GM15510 (cell line): ENCODE results near the gene CDK5RAP1.

Source experiments
- POLR2A ChIP-seq: IDR thresholded peaks from 3 replicates; pipeline ENCODE4 v1.6.1; 2011; ENCODE audit warnings: borderline replicate concordance; ENCODE audit not compliant: insufficient read length; ENCODE audit errors: extremely low read depth

The CDK5RAP1 gene

GRCh38 chr20:33359399-33360261, 41.7 kb downstream of the CDK5RAP1 start:
- no peak for TF ChIP-seq POLR2A

GRCh38 chr20:33353013-33353402, 48.3 kb downstream of the CDK5RAP1 start:
- TF ChIP-seq POLR2A: no peak

- TF ChIP-seq POLR2A: no peak
These were observed 48.9 kb downstream of the CDK5RAP1 start for GRCh38 chr20:33352258-33353012.

DNA sequence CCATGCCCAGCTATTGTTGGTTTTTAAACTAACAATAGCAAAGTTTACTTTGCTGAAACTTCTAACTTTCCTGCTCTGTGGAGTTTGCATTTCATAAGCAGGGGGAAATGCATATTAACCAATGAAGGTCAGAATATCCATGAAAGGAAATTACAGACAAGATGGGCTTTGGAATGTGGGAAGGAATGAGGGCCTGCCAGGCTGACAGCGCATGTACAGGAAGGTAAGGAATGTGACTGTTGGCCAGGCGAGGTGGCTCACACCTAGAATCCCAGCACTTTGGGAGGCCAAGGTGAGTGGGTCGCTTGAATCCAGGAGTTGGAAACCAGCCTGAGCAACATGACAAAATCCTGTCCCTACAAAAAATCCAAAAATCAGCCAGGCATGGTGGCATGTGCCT, 49.6 kb downstream of the CDK5RAP1 start:
- TF ChIP-seq POLR2A: no peak

DNA sequence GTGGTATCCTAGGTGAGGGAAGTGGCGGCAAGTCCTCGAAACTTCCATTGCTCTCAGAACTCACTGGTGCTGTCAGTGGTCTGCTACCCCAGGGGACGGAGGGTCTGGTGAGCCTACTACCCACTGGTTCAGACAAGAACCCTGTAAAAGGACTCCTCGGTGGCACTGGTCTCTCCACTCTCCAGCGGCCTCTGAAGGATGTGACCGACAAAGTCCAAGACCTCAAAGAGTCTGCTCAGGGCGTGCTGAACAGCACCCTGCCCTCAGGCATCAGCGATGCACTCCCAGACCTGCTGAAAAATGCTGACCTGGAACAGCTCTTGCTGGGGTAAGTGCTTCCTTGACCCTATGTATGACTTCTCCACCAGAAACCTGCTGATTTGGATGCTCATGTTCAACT, 51.8 kb downstream of the CDK5RAP1 start:
- TF ChIP-seq POLR2A: no peak

GRCh38 chr20:33348136-33348937, 53.0 kb downstream of the CDK5RAP1 start:
- TF ChIP-seq POLR2A: no peak

DNA sequence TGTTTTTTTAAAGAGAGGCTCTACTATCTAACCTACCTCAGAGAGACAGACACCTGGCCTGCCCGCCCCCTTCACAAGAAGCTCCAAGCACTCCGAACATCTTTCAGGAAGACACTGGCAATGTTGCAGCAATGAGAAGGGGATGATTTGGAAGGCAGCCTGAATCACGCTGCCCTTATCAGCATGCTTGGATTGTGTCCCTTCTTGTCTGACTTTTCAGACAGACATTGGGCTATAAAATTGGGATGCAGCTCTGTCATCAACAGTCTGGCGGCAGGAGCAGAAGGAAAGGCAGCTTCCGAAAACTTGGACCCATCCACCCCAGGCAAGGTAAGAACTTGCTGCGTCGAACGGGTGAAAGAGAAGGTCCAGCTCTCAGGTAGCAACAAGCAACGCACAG, 56.0 kb downstream of the CDK5RAP1 start:
- TF ChIP-seq POLR2A: no peak

DNA sequence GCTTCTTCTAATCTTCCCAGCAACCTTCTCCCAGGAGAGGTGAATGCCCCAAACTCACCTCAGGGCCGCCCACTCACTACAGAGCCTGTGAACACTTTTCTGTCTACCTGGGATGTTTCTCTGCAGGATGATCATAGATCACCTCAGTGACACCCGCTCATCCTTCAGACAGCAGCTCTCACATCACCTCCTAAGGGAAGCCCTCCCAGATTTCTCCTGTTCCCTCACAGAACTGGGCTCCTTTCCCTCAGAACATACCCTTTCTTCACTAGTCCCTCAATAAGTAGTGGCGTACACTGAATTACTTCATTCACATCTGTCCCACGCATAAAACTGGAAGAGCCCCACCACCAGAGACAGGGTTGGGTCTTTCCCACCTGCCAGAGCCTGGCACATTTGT, 57.8 kb downstream of the CDK5RAP1 start:
- no peak for TF ChIP-seq POLR2A

DNA sequence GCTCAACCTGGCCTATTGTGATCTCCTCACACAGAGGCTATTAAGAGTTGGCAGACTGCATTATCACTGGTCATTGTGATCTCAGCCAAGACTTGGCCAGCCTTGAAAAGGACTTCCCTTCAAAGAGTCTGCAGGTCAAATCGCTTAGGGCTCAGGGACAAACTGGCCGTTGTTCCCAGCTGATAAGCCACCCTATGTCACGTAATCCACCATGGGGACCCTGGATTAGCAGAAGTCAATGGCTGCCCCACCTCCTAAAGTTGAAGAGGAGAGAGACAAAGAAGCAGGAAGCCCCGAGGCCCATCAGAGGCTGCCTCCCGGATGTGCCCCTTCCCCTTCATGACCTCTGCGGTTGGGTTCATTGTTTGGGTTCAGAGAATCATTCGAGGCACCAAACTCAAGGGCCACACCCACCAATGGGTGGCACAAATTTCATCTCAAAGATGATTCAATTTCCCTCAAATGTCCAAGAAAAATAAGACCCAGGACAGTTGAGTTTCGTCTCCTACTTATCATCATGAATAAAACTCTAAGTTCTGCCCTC, 61.7 kb downstream of the CDK5RAP1 start:
- TF ChIP-seq POLR2A: no peak

DNA sequence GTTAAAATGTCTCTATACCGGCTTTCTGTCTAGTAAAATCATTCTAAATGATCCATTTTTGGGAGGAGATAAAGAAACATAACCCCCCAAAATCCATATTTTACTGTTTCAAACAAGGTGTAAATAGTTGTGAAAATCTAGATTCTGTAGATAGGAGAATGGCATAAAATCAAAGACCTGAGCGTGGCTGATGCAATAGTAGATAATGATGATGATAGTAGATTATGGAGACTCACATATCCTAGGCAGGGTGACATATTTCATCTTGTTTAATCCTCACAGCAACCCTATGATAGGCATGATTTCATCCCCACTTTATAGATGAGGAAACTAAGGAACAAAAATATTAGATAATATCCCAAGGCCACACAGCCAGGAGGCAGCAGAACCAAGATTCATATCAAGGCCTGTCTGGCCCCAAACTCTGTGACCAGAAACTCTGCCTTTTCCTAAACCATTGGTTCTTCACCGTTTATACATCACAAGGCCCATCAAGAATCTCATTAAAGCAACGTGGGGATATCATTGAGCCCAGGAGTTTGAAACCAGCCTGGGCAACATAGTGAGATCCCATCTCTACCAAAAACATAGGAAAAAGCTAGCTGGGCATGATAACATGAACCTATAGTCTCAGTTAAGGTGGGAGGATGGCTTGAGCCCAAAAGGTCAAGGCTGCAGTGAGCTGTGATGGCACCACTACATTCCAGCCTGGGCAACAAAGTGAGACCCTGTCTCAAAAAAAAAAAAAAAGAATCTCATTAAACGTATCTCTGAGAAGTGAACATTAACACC, 62.7 kb downstream of the CDK5RAP1 start:
- no peak for TF ChIP-seq POLR2A

GRCh38 chr20:33337531-33338165, 63.7 kb downstream of the CDK5RAP1 start:
- no peak for TF ChIP-seq POLR2A

GRCh38 chr20:33337119-33337518, 64.2 kb downstream of the CDK5RAP1 start:
- TF ChIP-seq POLR2A: no peak

DNA sequence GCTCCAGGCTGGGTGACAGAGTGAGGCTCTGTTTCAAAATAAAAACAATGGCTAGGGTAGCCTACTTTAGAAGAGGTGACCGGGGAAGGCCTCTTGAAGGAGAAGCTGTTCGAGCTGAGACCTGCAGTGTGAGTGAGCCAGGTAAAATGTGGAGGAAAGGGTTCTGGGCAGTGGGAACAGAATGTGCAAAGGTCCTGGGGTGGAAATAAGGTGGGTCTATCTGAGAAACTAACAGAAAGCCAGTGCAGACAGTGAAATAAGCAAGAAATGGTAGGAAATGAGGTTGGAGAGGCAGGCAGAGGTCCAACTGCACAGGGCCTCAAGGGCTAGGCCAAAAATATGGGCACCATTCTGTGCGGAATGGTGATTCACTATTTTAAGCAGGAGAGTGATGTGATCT, 64.9 kb downstream of the CDK5RAP1 start:
- TF ChIP-seq POLR2A: no peak
